Measurements from ENCODE around the gene TIGD6.

- TF ChIP-seq POLR2AphosphoS5 (IDR thresholded peaks at IDR 0.05; ENCODE audit: insufficient read depth in 1 of 2, low read depth in 1 of 2) (no peak), CTCF (IDR thresholded peaks at IDR 0.05) (no peak), POLR2A (IDR thresholded peaks at IDR 0.05) (no peak)
These were observed 37.7 kb downstream of the TIGD6 start for GRCh38 chr5:149962601-149963300.

All from vagina (tissue), 2 donors.